Activated CD4-positive, alpha-beta T cell treated with anti-CD3 and anti-CD28 coated beads, Interleukin-2, amount 10 ng/mL, durations not matched to agents 7 days and 5 days (primary cell): Measurements from ENCODE around the gene WDR1. TPM values are rescaled to one million over a fixed set of nuclear protein-coding genes. Genes with fewer than 3 reads are reported as not detected.

Experiments
- CTCF ChIA-PET: fragments of 350-600 bp; sonication (Branson Sonifier 250); formaldehyde crosslinking; loops from one replicate; lab custom pipeline; 2021; ENCODE audit warnings: antibody characterized with exemption; lab: Charles Lee
- POLR2A ChIA-PET: fragments of 350-600 bp; sonication (Branson Sonifier 250); formaldehyde crosslinking; loops from one replicate; lab custom pipeline; 2021; ENCODE audit warnings: antibody characterized with exemption; lab: Charles Lee
- DNase-seq: peaks from one replicate; pipeline ENCODE4 v3.0.0-alpha.2; 2020
- H3K27ac Mint-ChIP-seq: one replicate; pipeline ENCODE4 v1.8.0; 2021; ENCODE audit warnings: mild to moderate bottlenecking, moderate library complexity, mixed read lengths
- H3K27me3 Mint-ChIP-seq: one replicate; pipeline ENCODE4 v1.8.0; 2021; ENCODE audit warnings: mixed read lengths
- H3K36me3 Mint-ChIP-seq: one replicate; pipeline ENCODE4 v1.8.0; 2021; ENCODE audit warnings: low read depth, mixed read lengths
- H3K4me1 Mint-ChIP-seq: one replicate; pipeline ENCODE4 v1.8.0; 2021; ENCODE audit warnings: mixed read lengths
- H3K4me3 Mint-ChIP-seq: one replicate; pipeline ENCODE4 v1.8.0; 2021; ENCODE audit warnings: mild to moderate bottlenecking, moderate library complexity, mixed read lengths
- H3K9me3 Mint-ChIP-seq: one replicate; pipeline ENCODE4 v1.8.0; 2021; ENCODE audit warnings: mixed read lengths
- microRNA-seq: library from miRNA; unstranded; fragments of <30 nt; microRNA quantifications from one replicate; pipeline ENCODE4 v1.2.0, GENCODE V29; 2021; ENCODE audit warnings: borderline microRNAs expressed, borderline replicate concordance
- total RNA-seq, 2 experiments: library from RNA; stranded (reverse); gene quantifications; one replicate each; pipeline ENCODE4 v1.2.3, GENCODE V29; 2021

WDR1 gene
- total RNA-seq, 2 experiments from 2014 or later, result 452 to 454 TPM

- CTCF ChIA-PET, result interaction anchor here (0.7 to 1.4 kb wide), 4 partner anchors 9 to 17 kb away, joined by 3 to 4 read pairs (median 3); no protein-coding TSS in a partner anchor
- Mint-ChIP-seq H3K4me1 (peaks cover 13% of the 10 kb centered on the region), H3K4me3 (no peak overlapping the region), H3K27me3 (no peaks in the 10 kb centered on the region), H3K9me3 (no peaks in the 10 kb centered on the region), H3K27ac (no peak overlapping the region), H3K36me3 (no peaks in the 10 kb centered on the region)
- POLR2A ChIA-PET, result no interaction called here
- DNase-seq, result no peak
These were observed 84.7 kb downstream of the WDR1 start for GRCh38 chr4:10031668-10032590.

- no peak for DNase-seq
- Mint-ChIP-seq H3K36me3 (no peaks in the 10 kb centered on the region), H3K27me3 (no peaks in the 10 kb centered on the region), H3K4me1 (peaks cover 13% of the 10 kb centered on the region), H3K27ac (no peak overlapping the region), H3K9me3 (no peaks in the 10 kb centered on the region), H3K4me3 (no peak overlapping the region)
- ChIA-PET CTCF (interaction anchor here (1.3 to 1.4 kb wide), 2 partner anchors 8 to 87 kb away, joined by 3 to 4 read pairs; no protein-coding TSS in a partner anchor), POLR2A (no interaction called here)
These were observed 85.5 kb downstream of the WDR1 start for GRCh38 chr4:10030972-10031667.

DNA sequence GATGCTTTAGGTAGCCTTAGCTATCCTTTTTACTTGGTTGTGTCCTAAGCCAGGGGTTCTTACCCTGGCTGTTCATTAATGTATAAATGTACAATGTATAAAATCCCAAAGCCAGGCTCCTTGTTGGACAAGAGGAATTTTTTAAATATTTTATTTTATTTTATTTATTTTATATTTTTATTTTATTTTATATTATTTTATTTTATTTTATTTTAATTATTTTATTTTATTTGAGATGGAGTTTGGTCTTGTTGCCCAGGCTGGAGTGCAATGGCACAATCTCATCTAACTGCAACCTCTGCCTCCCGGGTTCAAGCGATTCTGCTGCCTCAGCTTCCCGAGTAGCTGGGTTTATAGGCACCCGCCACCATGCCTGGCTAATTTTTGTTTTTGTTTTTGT, 87.2 kb downstream of the WDR1 start:
- Mint-ChIP-seq H3K36me3 (no peaks in the 10 kb centered on the region), H3K27me3 (no peaks in the 10 kb centered on the region)
- POLR2A ChIA-PET, result no interaction called here

GRCh38 chr4:10028910-10029309, 87.7 kb downstream of the WDR1 start:
- POLR2A ChIA-PET, result no interaction called here
- DNase-seq, result no peak
- Mint-ChIP-seq H3K27ac (no peak overlapping the region), H3K4me1 (peaks cover 12% of the 10 kb centered on the region), H3K36me3 (no peaks in the 10 kb centered on the region), H3K4me3 (no peak overlapping the region), H3K9me3 (no peaks in the 10 kb centered on the region), H3K27me3 (no peaks in the 10 kb centered on the region)
- CTCF ChIA-PET, result interaction anchor here (2.5 kb wide), 1 partner anchor 10 kb away, joined by 7 read pairs; no protein-coding TSS in a partner anchor

More for the DNA sequence above, 87.2 kb downstream of the WDR1 start:
- CTCF ChIA-PET, result interaction anchor here (2.5 kb wide), 1 partner anchor 10 kb away, joined by 7 read pairs; no protein-coding TSS in a partner anchor
- Mint-ChIP-seq H3K4me3 (no peak overlapping the region), H3K9me3 (no peaks in the 10 kb centered on the region), H3K4me1 (peaks cover 13% of the 10 kb centered on the region), H3K27ac (no peak overlapping the region)
- no peak for DNase-seq

- Mint-ChIP-seq H3K27me3 (no peaks in the 10 kb centered on the region), H3K4me3 (no peak overlapping the region), H3K36me3 (no peaks in the 10 kb centered on the region), H3K9me3 (no peaks in the 10 kb centered on the region), H3K27ac (no peak overlapping the region), H3K4me1 (no peaks in the 10 kb centered on the region)
- POLR2A ChIA-PET, result no interaction called here
- DNase-seq, result no peak
- CTCF ChIA-PET, result interaction anchor here (0.7 to 1.3 kb wide), 2 partner anchors 70 to 330 kb away, joined by 3 read pairs; no protein-coding TSS in a partner anchor
These were observed 90.1 kb downstream of the WDR1 start for GRCh38 chr4:10026485-10026884.

DNA sequence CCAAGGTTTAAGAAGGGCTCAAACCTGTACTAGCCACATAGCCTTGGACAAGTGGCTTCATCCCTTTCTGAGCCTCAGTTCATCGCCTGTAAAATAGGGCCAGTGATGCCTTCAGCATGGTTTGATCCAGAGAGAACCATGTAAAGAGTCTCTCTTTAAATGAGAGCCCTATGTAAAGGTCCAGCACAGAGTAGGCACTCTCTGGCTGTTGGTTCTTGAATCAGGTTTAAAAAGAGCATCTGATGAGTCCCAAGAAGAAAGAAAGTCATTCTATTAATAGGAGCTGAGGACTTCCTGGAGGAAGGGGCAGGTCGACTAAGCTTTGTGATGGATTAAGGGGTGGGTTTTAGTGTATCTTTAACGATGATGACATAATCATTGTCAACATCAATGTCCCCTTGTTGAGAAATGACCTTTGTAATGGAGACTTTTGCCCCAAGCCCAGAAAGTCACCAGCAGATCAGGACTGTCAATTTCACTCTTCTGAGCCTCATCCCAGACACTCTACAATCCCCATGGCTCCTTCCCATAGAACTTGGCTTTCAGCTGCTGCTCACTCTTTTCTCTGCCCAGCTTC, 91.3 kb downstream of the WDR1 start:
- CTCF ChIA-PET, result interaction anchor here (1.0 to 1.3 kb wide), 4 partner anchors 10 to 329 kb away, joined by 3 to 6 read pairs (median 3); no protein-coding TSS in a partner anchor
- DNase-seq, result no peak
- no peaks in the 10 kb centered on the region for H3K4me1 Mint-ChIP-seq
- no peaks in the 10 kb centered on the region for H3K36me3 Mint-ChIP-seq
- H3K4me3 Mint-ChIP-seq, result no peak overlapping the region
- H3K9me3 Mint-ChIP-seq, result no peaks in the 10 kb centered on the region
- no peak overlapping the region for H3K27ac Mint-ChIP-seq
- POLR2A ChIA-PET, result no interaction called here
- H3K27me3 Mint-ChIP-seq, result no peaks in the 10 kb centered on the region

Small RNAs within 50 kb of the gene (microRNA-seq; reads per million reads assigned to microRNA genes)
- gene MIR3138, result 3.6 reads per million, percentile 21 among the genes with 10 or more reads in this experiment

Other genes starting within 250 kb of the WDR1 start
- 1 to 10 TPM; 1.5 to 2.0 TPM for gene SLC2A9, start 95.3 kb downstream of the WDR1 start, total RNA-seq